Stomach (tissue), 9 donors: Measurements from ENCODE around the gene STMP1. TPM values are rescaled to one million over a fixed set of nuclear protein-coding genes. Genes with fewer than 3 reads are reported as not detected.
"Not testable (repeated sequence)": the region's sequence is repeated elsewhere in the genome, so short reads cannot be mapped to it uniquely, and the experiment has no call there.

Source experiments
- DNase-seq, 2 donors: peaks; one replicate each; pipeline versions ENCODE4 v3.0.0 to v3.0.0-alpha.2; 2013 to 2019
- H3K27ac ChIP-seq, 5 donors: fragments of 200-600 bp in 4 of 5; sonication (generic) in 4 of 5; one replicate each; pipeline ENCODE4 v1.5.1; 2013 to 2019; ENCODE audit warnings: mild to moderate bottlenecking in 1 of 5, moderate library complexity in 1 of 5
- H3K27me3 ChIP-seq, 3 donors: fragments of 200-600 bp; sonication (generic); one replicate each; pipeline ENCODE4 v1.5.1; 2017 to 2019; ENCODE audit warnings: mixed run types in 1 of 3
- H3K36me3 ChIP-seq, 4 donors: fragments of 200-600 bp; sonication (generic); 1 replicate in 3 of 4; 2 replicates in 1 of 4; pipeline ENCODE4 v1.5.1; 2016 to 2019
- H3K4me1 ChIP-seq, 4 donors: fragments of 200-600 bp; sonication (generic); one replicate each; pipeline ENCODE4 v1.5.1; 2016 to 2019
- H3K4me3 ChIP-seq, 4 donors: fragments of 200-600 bp; sonication (generic) in 3 of 4; one replicate each; pipeline ENCODE4 v1.5.1; 2016 to 2019; ENCODE audit warnings: mild to moderate bottlenecking in 1 of 4
- H3K9me3 ChIP-seq, 4 donors: fragments of 200-600 bp; sonication (generic); one replicate each; pipeline ENCODE4 v1.5.1; 2016 to 2019
- EP300 ChIP-seq: sonication (generic); formaldehyde crosslinking; IDR thresholded peaks from one replicate; pipeline ENCODE4 v1.6.1; 2017; ENCODE audit warnings: antibody characterized with exemption
- POLR2A ChIP-seq, 4 donors: fragments of 450-650 bp; IDR thresholded peaks; one replicate each; pipeline ENCODE4 v1.6.1; 2016; ENCODE audit warnings: antibody characterized with exemption in 4 of 4, control low read depth in 2 of 4, mild to moderate bottlenecking in 1 of 4, moderate library complexity in 1 of 4
- POLR2AphosphoS5 ChIP-seq, 3 donors: sonication (generic); formaldehyde crosslinking; IDR thresholded peaks; one replicate each; pipeline ENCODE4 v1.6.1; 2016; ENCODE audit warnings: antibody characterized with exemption in 3 of 3
- WGBS, 5 donors: extraction: QIAGEN DNeasy Blood & Tissue Kit in 3 of 5; methylation state at CpG; one replicate each; pipeline versions ENCODE4 v1.1.5 to v1.1.7; 2013 to 2018; 5-methylcytosine and 5-hydroxymethylcytosine counted together
- intact Hi-C: fragments of 100-400 bp; cut with DNase I; formaldehyde crosslinking; loops from one replicate; pipeline ENCODE4 v1.15.1; 2023; ENCODE audit warnings: low total_unique reads
- polyA plus RNA-seq, 3 donors: library from polyadenylated mRNA; stranded (reverse); fragments of 200-250 nt; gene quantifications; one replicate each; pipeline ENCODE4 v1.2.3, GENCODE V29; 2013
- total RNA-seq, 5 donors: library from RNA; depleted of rRNA; stranded (reverse); fragments of >200 nt; gene quantifications; one replicate each; pipeline versions ENCODE4 v1.1.0 to v1.2.3, GENCODE V29; 2014 to 2016
- TF ChIP-seq, protein P1 (sequence below), 7 experiments: fragments of 450-650 bp in 4 of 7; fragments of 200-600 bp in 3 of 7; sonication (generic) in 3 of 7; IDR thresholded peaks; one replicate each; pipeline ENCODE4 v1.5.1; 2016 to 2019; ENCODE audit warnings: antibody characterized with exemption in 7 of 7, control low read depth in 2 of 7, mild to moderate bottlenecking in 1 of 7
- donor health status: healthy with polysubstance abuse.
- donor health status: Bipolar disorder and iron deficiency.
- donor health status: healthy.

STMP1 gene
- total and polyA plus RNA-seq, 8 donors = 3.5 to 42.0 (median 18.0) TPM

DNA sequence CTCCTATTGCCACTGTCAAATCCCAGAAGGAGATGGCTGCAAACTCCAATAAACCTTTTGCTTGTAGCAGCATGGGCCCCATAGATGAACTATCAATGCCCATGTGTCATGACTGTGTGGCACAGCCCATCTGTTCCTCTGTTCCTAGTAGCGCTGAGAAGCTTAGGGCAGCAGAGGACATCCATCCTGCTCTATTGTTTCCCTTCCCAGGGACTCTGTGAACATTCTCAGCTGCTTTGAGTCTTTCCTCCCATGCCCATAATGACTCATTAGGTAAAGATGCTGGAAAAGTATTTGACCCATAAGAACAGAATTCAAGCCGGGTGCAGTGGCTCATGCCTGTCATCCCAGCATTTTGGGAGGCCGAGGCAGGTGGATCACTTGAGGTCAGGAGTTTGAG is 28.3 kb downstream of the STMP1 start:
- WGBS, 5 donors = 94 to 97% (median 96%) methylated on average over 3 of the region's 3 CpGs
- Histone ChIP-seq H3K27ac (no peak overlapping the region), H3K9me3 (no peaks in the 10 kb centered on the region), H3K4me1 (no peaks in the 10 kb centered on the region), H3K27me3 (no peaks in the 10 kb centered on the region), H3K4me3 (no peak overlapping the region), H3K36me3 (peaks cover 0 to 62% (median 34%) of the 10 kb centered on the region in 4 donors)
- DNase-seq = no peak
- intact Hi-C loops = no loop called here
- TF ChIP-seq, protein P1, sequence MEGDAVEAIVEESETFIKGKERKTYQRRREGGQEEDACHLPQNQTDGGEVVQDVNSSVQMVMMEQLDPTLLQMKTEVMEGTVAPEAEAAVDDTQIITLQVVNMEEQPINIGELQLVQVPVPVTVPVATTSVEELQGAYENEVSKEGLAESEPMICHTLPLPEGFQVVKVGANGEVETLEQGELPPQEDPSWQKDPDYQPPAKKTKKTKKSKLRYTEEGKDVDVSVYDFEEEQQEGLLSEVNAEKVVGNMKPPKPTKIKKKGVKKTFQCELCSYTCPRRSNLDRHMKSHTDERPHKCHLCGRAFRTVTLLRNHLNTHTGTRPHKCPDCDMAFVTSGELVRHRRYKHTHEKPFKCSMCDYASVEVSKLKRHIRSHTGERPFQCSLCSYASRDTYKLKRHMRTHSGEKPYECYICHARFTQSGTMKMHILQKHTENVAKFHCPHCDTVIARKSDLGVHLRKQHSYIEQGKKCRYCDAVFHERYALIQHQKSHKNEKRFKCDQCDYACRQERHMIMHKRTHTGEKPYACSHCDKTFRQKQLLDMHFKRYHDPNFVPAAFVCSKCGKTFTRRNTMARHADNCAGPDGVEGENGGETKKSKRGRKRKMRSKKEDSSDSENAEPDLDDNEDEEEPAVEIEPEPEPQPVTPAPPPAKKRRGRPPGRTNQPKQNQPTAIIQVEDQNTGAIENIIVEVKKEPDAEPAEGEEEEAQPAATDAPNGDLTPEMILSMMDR (IDR thresholded peaks at IDR 0.05) = no peak
- TF ChIP-seq EP300 (no peak), POLR2AphosphoS5 (IDR thresholded peaks at IDR 0.05) (no peak), POLR2A (IDR thresholded peaks at IDR 0.05) (no peak)

DNA sequence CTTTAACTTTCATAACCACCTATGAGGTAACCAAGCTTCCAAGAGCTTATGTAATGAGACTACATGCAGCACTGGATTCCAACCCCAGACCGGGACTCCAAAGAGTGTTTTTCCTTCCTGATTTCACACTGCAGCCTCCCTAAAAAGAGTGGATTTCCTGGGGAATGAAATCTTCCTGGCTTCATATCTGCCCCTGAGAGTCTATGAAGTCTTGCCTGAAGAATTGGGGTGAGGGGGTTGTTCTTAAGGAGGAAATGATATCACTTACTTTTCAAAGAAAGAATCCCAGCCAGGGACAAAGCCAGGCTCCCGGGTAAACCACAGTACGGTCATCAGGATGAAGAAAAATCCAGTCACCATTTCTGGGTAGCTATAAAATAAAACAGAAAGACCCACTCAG is 29.7 kb downstream of the STMP1 start:
- Histone ChIP-seq H3K4me1 (no peaks in the 10 kb centered on the region), H3K36me3 (peaks cover 0 to 66% (median 34%) of the 10 kb centered on the region in 4 donors), H3K9me3 (no peaks in the 10 kb centered on the region), H3K27me3 (no peaks in the 10 kb centered on the region), H3K4me3 (no peak overlapping the region), H3K27ac (no peak overlapping the region)
- intact Hi-C loops = no loop called here
- 62 to 88% (median 85%) methylated on average over 3 of the region's 3 CpGs for WGBS, 5 donors
- no peak for DNase-seq
- TF ChIP-seq POLR2AphosphoS5 (IDR thresholded peaks at IDR 0.05) = no peak
- TF ChIP-seq, protein P1 (IDR thresholded peaks at IDR 0.05) = no peak
- no peak for TF ChIP-seq POLR2A (IDR thresholded peaks at IDR 0.05)
- TF ChIP-seq EP300 = no peak

DNA sequence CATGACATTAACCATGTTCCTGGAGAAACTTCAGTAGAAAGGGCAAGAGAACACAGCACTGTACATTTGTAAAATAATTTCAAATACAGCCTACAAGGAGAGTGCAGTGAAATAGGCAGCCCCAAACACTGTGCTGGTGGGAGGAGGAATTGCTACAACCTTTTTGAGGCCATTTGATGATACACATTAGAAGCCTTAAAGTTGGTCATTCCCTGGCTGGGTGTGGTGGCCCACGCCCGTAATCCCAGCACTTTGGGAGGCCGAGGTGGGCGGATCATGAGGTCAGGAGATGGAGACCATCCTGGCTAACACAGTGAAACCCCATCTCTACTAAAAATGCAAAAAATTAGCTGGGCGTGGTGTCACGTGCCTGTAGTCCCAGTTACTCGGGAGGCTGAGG is 30.3 kb downstream of the STMP1 start:
- H3K4me1 ChIP-seq, H3K4me3 ChIP-seq, H3K9me3 ChIP-seq, intact Hi-C loops, DNase-seq, H3K27me3 ChIP-seq, H3K27ac ChIP-seq: not testable (repeated sequence)
- H3K36me3 ChIP-seq = peaks cover 0 to 62% (median 34%) of the 10 kb centered on the region in 4 donors
- WGBS, 5 donors = 95 to 98% (median 96%) methylated on average over 7 of the region's 7 CpGs

DNA sequence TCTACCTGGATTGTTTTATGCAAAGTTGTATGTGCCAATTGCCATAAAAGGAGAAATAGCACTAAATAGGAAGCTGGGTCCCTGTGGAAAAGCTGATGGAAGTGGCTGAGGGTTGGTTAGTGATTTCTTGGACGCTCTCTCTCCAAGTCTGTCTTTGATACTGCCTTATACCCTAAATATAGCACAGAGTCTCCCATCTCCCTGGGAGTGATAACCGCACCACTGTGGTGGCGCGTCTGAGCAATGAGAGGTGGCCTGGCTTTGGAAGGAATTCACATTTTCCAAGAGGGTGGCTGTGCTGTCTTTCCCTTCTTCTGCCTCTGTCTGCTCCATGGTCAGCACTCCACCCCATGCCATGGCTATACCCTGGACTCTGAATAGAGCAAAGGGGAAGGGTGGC is 31.2 kb downstream of the STMP1 start:
- no peaks in the 10 kb centered on the region for H3K9me3 ChIP-seq
- intact Hi-C loops = no loop called here
- TF ChIP-seq POLR2A (IDR thresholded peaks at IDR 0.05) (no peak), POLR2AphosphoS5 (IDR thresholded peaks at IDR 0.05) (no peak), EP300 (no peak)
- TF ChIP-seq, protein P1 (IDR thresholded peaks at IDR 0.05) = no peak
- no peak overlapping the region for H3K27ac ChIP-seq
- H3K36me3 ChIP-seq = peaks cover 0 to 58% (median 34%) of the 10 kb centered on the region in 4 donors
- DNase-seq = no peak
- H3K27me3 ChIP-seq = no peaks in the 10 kb centered on the region
- WGBS, 5 donors = 89 to 97% (median 96%) methylated on average over 4 of the region's 4 CpGs
- H3K4me1 ChIP-seq = no peaks in the 10 kb centered on the region
- no peak overlapping the region for H3K4me3 ChIP-seq

DNA sequence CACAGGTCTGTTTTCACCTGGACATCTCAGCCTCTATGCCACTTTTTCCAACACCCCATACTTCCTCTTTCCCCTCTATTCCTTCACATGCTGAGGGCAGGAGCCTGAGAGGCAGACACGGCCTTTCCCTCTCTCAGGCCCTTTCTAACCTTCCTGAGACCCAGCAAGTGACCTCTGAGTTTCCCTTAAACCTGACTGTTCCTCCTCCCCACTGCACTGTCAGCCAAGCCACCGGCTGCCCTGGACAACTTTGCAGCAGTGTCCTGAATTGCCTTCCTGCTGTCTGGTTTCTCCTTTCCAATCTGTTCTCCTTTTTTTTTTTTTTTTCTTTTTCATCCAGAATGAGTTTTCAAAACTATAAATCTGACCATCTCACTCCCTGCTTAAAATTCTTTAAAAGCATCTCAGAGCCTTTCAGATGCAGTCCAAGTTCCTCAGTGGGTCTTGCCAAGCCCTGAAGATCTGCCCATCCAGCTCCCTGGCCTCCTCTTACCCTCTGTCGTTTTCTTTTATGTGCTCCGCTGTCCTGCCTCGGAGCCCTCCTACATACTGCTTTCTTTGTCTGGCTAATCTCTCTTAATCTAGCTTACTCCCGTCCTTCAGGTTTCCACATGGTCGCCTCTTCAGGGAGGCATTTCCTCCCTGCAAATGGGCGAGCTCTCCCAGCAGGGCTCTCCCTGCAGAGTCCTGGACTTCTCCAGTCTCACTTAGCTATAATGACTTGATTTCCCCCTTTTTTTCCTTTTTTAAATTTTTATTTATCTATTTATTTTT is 35.1 kb downstream of the STMP1 start:
- WGBS, 5 donors = 47 to 60% (median 58%) methylated on average over 8 of the region's 8 CpGs

More for the DNA sequence above, 35.1 kb downstream of the STMP1 start:
- no peak overlapping the region for H3K27ac ChIP-seq
- TF ChIP-seq EP300 = no peak
- TF ChIP-seq POLR2A (IDR thresholded peaks at IDR 0.05) = no peak
- TF ChIP-seq, protein P1 (IDR thresholded peaks at IDR 0.05) = no peak
- no peak for TF ChIP-seq POLR2AphosphoS5 (IDR thresholded peaks at IDR 0.05)
- H3K4me1 ChIP-seq = no peaks in the 10 kb centered on the region
- intact Hi-C loops = no loop called here
- no peak for DNase-seq
- H3K9me3 ChIP-seq = no peaks in the 10 kb centered on the region
- H3K4me3 ChIP-seq = no peak overlapping the region
- H3K27me3 ChIP-seq = no peaks in the 10 kb centered on the region
- H3K36me3 ChIP-seq = peaks cover 0 to 42% (median 18%) of the 10 kb centered on the region in 4 donors
